Vagina (tissue), 2 donors: ENCODE results near the gene REEP3. TPM values are rescaled to one million over a fixed set of nuclear protein-coding genes. Genes with fewer than 3 reads are reported as not detected.

Experiments used
- DNase-seq, 2 donors: peaks; one replicate each; pipeline ENCODE4 v3.0.0-alpha.2; 2017; ENCODE audit errors: extremely low spot score in 2 of 2
- H3K27ac ChIP-seq: fragments of 200-600 bp; sonication (generic); one replicate; pipeline ENCODE4 v1.5.1; 2019
- H3K27me3 ChIP-seq: fragments of 200-600 bp; sonication (generic); one replicate; pipeline ENCODE4 v1.5.1; 2019
- H3K36me3 ChIP-seq, 2 donors: fragments of 200-600 bp; sonication (generic); one replicate each; pipeline ENCODE4 v1.5.1; 2017 to 2019
- H3K4me1 ChIP-seq: fragments of 200-600 bp; sonication (generic); one replicate; pipeline ENCODE4 v1.5.1; 2019
- H3K4me3 ChIP-seq, 2 donors: fragments of 200-600 bp; sonication (generic); 1 replicate in 1 of 2; 2 replicates in 1 of 2; pipeline ENCODE4 v1.5.1; 2016 to 2019
- H3K9me3 ChIP-seq: fragments of 200-600 bp; sonication (generic); one replicate; pipeline ENCODE4 v1.5.1; 2019
- POLR2A ChIP-seq, 2 donors: fragments of 450-650 bp; IDR thresholded peaks; one replicate each; pipeline ENCODE4 v1.6.1; 2017; ENCODE audit warnings: antibody characterized with exemption in 2 of 2, mild to moderate bottlenecking in 2 of 2, moderate library complexity in 2 of 2
- POLR2AphosphoS5 ChIP-seq, 2 donors: sonication (generic); formaldehyde crosslinking; IDR thresholded peaks; one replicate each; pipeline ENCODE4 v1.9.0; 2017; ENCODE audit warnings: antibody characterized with exemption in 2 of 2, mild to moderate bottlenecking in 2 of 2, low read depth in 1 of 2; ENCODE audit not compliant: insufficient read depth in 1 of 2
- intact Hi-C: fragments of 100-400 bp; cut with DNase I; formaldehyde crosslinking; loops from one replicate; pipeline ENCODE4 v1.15.1; 2023
- total RNA-seq: library from RNA; depleted of rRNA; stranded (reverse); fragments of >200 nt; gene quantifications from one replicate; pipeline ENCODE4 v1.2.3, GENCODE V29; 2016
- TF ChIP-seq, protein P1 (sequence below), 3 experiments: fragments of 450-650 bp in 2 of 3; fragments of 200-600 bp in 1 of 3; sonication (generic) in 1 of 3; IDR thresholded peaks; one replicate each; pipeline ENCODE4 v1.5.1; 2017 to 2019; ENCODE audit warnings: antibody characterized with exemption in 3 of 3, mild to moderate bottlenecking in 2 of 3, moderate library complexity in 2 of 3

Gene REEP3
- total RNA-seq, 1 donor from 2014 or later, result 41.0 TPM

DNA sequence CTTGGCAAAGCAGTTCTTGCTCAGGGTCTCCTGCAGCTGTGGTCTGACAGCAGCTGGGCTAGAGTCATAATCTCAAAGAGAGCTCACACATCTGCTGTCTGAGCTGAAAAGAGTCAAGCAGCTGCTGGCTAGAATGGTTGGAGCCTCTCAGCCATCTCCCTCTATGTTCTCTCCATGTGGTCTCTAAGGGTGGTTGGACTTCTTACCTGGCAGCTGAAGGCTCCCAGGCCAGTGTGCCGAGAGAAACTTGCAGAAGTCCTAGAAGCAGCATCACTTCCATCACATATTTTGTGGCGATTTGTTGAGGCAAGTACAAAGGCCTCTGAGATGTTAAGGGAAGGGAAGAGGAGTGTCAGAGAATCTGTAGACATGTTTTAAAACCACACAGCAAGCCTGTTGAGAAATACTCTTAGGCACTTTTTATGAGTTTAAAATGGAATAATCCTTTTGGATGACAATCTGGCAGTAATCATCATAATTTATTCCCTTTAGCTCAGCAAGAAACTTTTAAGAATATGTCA lies 93.2 kb downstream of the REEP3 start:
- TF ChIP-seq POLR2A (IDR thresholded peaks at IDR 0.05) (no peak), POLR2AphosphoS5 (IDR thresholded peaks at IDR 0.05; ENCODE audit: insufficient read depth in 1 of 2, low read depth in 1 of 2) (no peak)
- TF ChIP-seq, protein P1, sequence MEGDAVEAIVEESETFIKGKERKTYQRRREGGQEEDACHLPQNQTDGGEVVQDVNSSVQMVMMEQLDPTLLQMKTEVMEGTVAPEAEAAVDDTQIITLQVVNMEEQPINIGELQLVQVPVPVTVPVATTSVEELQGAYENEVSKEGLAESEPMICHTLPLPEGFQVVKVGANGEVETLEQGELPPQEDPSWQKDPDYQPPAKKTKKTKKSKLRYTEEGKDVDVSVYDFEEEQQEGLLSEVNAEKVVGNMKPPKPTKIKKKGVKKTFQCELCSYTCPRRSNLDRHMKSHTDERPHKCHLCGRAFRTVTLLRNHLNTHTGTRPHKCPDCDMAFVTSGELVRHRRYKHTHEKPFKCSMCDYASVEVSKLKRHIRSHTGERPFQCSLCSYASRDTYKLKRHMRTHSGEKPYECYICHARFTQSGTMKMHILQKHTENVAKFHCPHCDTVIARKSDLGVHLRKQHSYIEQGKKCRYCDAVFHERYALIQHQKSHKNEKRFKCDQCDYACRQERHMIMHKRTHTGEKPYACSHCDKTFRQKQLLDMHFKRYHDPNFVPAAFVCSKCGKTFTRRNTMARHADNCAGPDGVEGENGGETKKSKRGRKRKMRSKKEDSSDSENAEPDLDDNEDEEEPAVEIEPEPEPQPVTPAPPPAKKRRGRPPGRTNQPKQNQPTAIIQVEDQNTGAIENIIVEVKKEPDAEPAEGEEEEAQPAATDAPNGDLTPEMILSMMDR (IDR thresholded peaks at IDR 0.05), result no peak
- H3K36me3 ChIP-seq, result no peaks in the 10 kb centered on the region
- no peak overlapping the region for H3K27ac ChIP-seq
- DNase-seq, result no peak
- intact Hi-C loops, result no loop called here
- no peak overlapping the region for H3K4me3 ChIP-seq
- no peaks in the 10 kb centered on the region for H3K27me3 ChIP-seq
- H3K4me1 ChIP-seq, result no peaks in the 10 kb centered on the region
- no peaks in the 10 kb centered on the region for H3K9me3 ChIP-seq

DNA sequence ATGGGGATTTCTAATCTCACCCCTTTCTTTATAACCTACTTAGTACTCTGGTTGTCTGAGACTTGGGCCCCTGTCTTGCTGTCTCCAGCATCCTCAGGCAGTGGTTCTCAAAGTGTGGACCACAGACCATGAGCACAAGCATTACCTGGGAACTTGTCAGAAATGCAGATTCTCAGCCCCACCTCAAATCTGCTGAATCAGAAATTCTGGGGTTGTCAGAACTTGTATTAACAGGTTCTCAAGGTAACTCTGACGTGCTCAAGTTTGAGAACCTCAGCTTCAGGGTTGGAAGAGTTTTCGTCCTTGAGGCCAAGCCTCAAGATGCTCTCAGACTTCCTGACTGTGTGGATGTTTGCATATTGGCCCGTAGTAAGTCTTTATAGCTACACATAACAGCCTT lies 97.4 kb downstream of the REEP3 start:
- intact Hi-C loops, result no loop called here
- TF ChIP-seq POLR2AphosphoS5 (IDR thresholded peaks at IDR 0.05; ENCODE audit: insufficient read depth in 1 of 2, low read depth in 1 of 2), result no peak
- TF ChIP-seq, protein P1 (IDR thresholded peaks at IDR 0.05), result no peak
- no peak for TF ChIP-seq POLR2A (IDR thresholded peaks at IDR 0.05)
- Histone ChIP-seq H3K9me3 (no peaks in the 10 kb centered on the region), H3K36me3 (peaks cover 0 to 5% of the 10 kb centered on the region in 2 donors), H3K27ac (no peak overlapping the region), H3K4me1 (no peaks in the 10 kb centered on the region), H3K27me3 (no peaks in the 10 kb centered on the region), H3K4me3 (no peak overlapping the region)
- DNase-seq, result no peak

DNA sequence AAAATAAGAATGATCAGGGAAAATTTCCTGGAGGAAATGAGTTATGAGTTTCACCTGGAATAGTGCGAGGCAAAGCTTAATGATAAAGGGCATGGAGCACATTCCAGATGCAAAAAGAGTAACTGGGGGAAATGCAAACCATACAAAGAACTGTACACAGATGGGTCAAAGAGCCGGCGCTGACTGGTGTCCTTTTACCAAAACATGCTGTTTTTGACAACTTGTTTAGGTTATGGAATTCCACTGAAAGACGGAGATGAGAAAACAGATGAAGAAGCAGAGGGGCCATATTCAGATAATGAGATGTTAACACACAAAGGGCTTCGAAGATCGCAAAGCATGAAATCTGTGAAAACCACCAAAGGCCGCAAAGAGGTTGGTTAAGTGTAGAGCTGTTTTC lies 98.2 kb downstream of the REEP3 start:
- no peak overlapping the region for H3K4me3 ChIP-seq
- no peaks in the 10 kb centered on the region for H3K9me3 ChIP-seq
- no peaks in the 10 kb centered on the region for H3K27me3 ChIP-seq
- no peak overlapping the region for H3K27ac ChIP-seq
- H3K4me1 ChIP-seq, result no peaks in the 10 kb centered on the region
- H3K36me3 ChIP-seq, result peaks cover 0 to 5% of the 10 kb centered on the region in 2 donors
- intact Hi-C loops, result no loop called here
- no peak for TF ChIP-seq POLR2A (IDR thresholded peaks at IDR 0.05)
- no peak for TF ChIP-seq POLR2AphosphoS5 (IDR thresholded peaks at IDR 0.05; ENCODE audit: insufficient read depth in 1 of 2, low read depth in 1 of 2)
- DNase-seq, result no peak

GRCh38 chr10:63622097-63622496 lies 100.9 kb downstream of the REEP3 start:
- no peak overlapping the region for H3K4me3 ChIP-seq
- peaks cover 1% of the 10 kb centered on the region for H3K4me1 ChIP-seq
- TF ChIP-seq POLR2A (IDR thresholded peaks at IDR 0.05) (no peak), POLR2AphosphoS5 (IDR thresholded peaks at IDR 0.05; ENCODE audit: insufficient read depth in 1 of 2, low read depth in 1 of 2) (no peak)
- TF ChIP-seq, protein P1 (IDR thresholded peaks at IDR 0.05), result no peak
- H3K27ac ChIP-seq, result no peak overlapping the region
- no peaks in the 10 kb centered on the region for H3K27me3 ChIP-seq
- DNase-seq, result no peak
- intact Hi-C loops, result no loop called here
- H3K9me3 ChIP-seq, result no peaks in the 10 kb centered on the region
- peaks cover 0 to 5% of the 10 kb centered on the region in 2 donors for H3K36me3 ChIP-seq

DNA sequence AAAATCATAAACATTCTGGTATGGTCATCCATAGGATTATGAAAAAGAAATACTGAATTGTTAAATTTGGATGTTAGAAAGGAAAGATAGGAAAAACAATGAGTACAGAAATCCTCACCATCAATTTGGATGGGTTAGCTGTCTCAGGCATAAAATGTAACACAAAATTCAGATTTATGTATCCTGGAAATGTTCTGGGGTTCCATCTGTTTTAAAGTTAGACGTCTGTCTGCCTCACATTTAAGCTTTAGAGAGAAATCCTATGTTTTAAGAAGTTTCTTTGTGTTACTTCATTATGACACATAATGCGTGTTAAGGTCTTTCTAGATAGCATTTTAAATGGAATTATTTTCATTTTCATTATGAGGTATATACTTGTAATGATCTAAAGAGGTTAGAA lies 103.5 kb downstream of the REEP3 start:
- Histone ChIP-seq H3K27ac (no peak overlapping the region), H3K27me3 (no peaks in the 10 kb centered on the region), H3K4me1 (peaks cover 20% of the 10 kb centered on the region), H3K9me3 (no peaks in the 10 kb centered on the region), H3K36me3 (peaks cover 0 to 5% of the 10 kb centered on the region in 2 donors), H3K4me3 (no peak overlapping the region)
- intact Hi-C loops, result no loop called here
- TF ChIP-seq, protein P1 (IDR thresholded peaks at IDR 0.05), result no peak
- TF ChIP-seq POLR2AphosphoS5 (IDR thresholded peaks at IDR 0.05; ENCODE audit: insufficient read depth in 1 of 2, low read depth in 1 of 2), result no peak
- TF ChIP-seq POLR2A (IDR thresholded peaks at IDR 0.05), result no peak
- DNase-seq, result no peak
